GM19372 (cell line): ENCODE measurements around the gene NPPB.

Source experiments
- ATAC-seq: cut with Tn5 transposase; IDR thresholded peaks from one replicate; pipeline ENCODE4 v1.9.1; 2021; ENCODE audit warnings: mild to moderate bottlenecking, low read depth, moderate library complexity; ENCODE audit not compliant: unreplicated experiment

NPPB gene

DNA sequence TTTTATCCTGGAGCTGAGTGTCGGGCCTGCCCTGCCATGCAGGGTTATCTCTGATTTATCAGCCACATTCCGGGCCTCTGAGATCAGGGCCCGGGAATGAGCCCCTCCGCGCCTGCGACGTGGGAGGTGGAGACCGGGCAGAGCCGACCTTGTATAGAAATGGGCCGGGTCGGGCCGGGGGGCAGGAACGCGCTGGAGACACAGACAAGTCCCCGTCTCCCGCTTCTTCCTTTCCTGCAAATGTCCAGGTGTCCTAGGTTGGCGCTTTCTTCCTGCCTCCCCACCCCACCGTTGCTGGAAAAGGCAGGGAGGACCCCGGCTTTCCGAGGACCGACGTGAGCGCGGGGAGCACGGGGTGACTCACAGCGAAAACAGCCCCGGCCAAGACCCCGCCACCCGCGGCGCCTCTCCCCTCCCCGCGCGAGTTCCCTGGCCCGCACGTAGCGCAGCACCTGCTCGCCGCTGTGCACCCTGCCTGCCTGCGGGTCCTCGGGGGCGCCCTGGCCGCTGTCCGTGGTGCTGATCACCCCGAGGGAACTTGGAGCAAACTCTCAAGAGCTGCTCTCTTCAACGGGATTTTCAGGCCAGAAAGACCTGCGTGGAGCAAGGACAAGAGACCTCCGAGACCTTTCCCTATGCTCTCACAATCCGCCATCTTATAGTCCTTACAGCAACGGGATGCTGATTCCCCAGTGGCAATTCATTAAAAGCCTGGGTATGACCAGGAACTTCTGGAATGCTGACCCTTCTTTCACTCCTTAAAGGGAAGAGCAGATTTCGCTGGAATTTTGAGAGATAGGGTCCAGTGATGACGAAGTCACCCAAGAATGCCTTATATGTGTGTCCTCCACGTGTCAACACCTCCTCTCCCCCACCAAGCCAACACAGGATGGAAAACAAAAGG, 475 bp upstream of the NPPB start:
- ATAC-seq: no peak

- ATAC-seq: no peak
Observed at GRCh38 chr1:11858158-11858557, 587 bp downstream of the NPPB start.

GRCh38 chr1:11857164-11857851, 1.4 kb downstream of the NPPB start:
- ATAC-seq: no peak

DNA sequence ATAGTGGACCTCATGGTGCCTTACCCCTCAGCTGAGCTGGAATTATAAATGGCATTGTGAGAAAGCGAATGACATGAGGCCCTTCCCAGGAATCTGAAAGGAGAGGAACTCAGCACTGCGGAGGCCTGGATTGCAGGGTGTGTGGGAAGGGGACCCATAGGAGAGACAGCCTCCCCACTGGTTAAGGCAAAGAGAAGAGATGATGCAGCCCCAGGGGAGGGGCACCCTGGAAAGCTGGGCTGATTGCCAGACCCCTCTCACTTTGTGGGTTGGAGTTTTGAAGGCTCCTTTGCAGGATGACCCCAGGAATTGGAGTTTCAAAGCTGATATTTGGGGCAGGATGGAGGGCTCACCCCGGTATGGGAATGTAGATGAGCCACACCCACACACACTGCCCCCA, 2.0 kb downstream of the NPPB start:
- no peak for ATAC-seq

DNA sequence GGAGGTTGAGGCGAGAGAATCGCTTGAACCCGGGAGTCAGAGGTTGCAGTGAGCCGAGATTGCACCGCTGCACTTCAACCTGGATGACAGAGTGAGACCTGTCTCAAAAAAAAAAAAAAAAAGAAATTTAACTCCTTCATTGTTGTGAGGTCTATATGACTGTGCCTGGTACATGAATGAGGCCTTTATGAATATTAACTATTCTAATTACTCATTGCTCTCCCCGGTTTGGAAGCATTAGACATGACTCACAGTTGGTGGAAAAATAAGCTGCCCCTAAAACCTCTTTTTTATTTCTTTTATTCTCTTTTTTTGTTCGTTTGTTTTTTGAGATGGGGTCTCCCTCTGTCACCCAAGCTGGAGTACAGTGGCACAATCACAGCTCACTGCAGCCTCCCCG, 3.3 kb downstream of the NPPB start:
- no peak for ATAC-seq

- no peak for ATAC-seq
Observed at GRCh38 chr1:11854519-11854918, 4.2 kb downstream of the NPPB start.

DNA sequence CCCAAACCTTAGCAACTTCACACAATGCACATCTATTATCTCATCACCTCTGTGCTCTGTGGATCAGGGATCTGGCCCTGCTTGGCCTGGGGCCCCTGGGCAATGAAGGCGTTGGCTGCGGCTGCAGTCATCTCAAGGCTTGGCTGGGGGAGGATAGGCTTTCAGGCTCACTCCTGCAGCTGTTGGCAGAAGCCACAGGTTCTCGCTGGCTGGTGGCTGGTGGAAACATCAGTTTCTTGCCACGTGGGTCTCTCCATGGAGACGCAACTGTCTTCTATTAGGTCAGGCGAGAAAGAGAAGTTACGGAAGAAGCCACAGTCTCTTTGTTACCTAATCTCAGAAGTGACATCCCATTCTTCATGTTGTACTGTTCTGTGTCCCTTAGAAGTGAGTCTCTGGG, 7.6 kb downstream of the NPPB start:
- ATAC-seq: no peak

GRCh38 chr1:11850156-11850555, 8.6 kb downstream of the NPPB start:
- ATAC-seq: no peak

GRCh38 chr1:11848373-11848700, 10.4 kb downstream of the NPPB start:
- ATAC-seq: no peak

DNA sequence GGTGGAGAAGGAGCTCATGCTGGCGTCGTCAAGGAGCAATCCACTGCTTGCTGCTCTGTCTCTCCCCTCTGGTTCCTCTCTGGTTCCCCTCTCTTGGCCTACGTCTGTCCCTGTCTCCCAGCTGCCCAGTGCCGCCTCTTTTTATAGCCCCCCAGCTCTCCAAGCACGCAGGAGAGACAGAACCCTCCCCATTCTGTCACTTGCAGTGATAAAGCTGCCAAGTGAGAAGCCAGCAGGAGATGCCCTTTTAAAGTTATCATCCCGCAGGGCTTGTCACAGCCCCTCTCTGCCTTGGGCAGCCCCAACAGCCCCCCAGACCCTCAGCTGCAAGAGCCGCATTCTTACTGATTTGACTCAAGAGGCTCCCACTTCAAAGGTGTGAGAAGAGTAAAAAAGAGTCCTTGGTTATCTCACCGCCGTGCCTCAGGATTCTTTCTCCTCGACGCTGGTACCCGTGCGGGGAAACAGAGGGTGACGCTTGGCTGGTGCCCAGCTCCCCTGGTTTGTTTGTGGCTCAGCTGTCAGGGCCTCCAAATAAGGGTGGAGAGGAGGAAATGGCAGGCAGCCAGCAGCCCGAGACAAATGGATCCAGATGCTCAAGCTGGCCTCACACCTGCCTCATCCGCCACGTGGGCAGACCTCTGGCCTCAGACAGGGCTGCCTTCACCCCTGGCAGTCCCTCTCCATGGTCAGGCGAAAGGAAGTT, 10.9 kb downstream of the NPPB start, which contains the start of gene NPPA:
Gene NPPA (minus strand): TSS at position 117 of the 706 bp plus-strand sequence. CDS start 99 bp downstream, at position 18.
- ATAC-seq: no peak

- no peak for ATAC-seq
Observed at GRCh38 chr1:11845641-11846335, 13.0 kb downstream of the NPPB start.

DNA sequence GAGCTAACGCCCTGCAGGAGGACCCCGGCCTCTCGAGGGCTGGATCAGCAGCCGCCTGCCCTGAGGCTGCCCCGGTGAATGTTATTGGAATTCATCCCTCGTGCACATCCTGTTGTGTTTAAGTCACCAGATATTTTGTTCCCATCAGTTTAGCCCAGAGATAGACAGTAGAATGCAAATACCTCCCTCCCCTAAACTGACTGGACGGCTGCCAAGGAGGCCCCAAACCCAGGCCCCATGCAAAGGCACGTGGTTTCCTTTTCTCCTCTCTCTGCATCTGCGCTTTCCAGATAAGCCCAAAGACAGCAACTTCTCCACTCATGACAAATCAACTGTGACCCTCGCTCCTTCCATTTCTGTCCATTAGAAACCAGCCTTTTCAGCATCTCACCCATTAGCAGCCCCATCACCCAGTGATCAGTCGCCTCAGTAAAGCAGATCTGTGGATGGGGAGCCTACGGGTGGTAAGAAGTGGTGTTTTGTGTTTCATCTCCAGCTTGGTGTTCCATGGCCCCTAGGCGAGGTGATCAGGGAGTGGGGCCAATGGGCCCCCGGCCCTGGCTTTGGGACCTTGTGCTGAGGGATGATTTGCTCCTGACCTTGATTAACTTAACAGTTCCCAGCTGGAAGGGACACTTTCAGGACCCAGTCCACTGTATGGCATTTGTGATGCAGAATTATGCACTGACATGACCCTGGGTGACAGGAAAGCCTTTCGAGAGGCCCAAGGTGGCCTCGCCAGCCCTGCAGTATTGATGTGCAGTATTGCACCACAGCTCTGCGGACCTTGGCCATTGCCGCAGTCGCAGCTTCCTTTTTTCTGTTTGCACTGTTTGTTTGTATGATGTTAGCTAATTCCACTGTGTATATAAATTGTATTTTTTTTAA, 16.3 kb downstream of the NPPB start:
- no peak for ATAC-seq

DNA sequence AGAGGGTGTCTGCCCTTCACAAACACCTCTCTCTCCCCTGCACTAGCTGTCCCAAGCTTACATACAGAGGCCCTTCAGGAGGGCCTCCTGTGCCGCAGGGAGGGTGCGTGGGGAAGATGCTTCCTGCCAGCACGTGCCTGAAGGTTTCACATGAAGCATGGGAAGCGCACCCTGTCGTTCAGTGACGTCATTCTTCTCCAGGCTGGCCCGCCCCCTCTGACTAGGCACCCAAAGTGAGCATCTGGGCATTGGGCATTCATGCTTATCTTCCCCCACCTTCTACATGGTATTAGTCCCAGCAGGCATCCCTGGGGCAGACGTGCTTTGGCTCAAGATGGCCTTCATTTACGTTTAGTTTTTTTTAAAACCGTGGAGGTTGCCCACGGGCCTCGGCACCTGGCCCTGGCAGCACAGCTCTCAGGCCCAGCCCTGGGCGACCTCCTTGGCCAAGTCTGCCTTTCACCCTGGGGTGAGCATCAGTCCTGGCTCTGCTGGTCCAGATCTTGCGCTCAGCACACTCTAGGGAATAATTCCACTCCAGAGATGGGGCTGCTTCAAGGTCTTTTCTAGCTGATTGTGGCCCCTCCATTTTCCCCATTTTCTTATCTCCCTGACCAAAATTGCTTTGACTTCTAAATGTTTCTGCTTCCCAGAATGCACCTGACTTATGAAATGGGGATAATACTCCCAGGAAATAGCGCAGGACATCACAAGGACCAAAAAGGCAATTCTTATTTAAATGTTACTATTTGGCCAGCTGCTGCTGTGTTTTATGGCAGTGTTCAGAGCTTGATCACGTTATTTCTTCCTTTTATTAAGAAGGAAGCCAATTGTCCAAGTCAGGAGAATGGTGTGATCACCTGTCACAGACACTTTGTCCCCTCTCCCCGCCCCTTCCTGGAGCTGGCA, 17.2 kb downstream of the NPPB start:
- no peak for ATAC-seq

DNA sequence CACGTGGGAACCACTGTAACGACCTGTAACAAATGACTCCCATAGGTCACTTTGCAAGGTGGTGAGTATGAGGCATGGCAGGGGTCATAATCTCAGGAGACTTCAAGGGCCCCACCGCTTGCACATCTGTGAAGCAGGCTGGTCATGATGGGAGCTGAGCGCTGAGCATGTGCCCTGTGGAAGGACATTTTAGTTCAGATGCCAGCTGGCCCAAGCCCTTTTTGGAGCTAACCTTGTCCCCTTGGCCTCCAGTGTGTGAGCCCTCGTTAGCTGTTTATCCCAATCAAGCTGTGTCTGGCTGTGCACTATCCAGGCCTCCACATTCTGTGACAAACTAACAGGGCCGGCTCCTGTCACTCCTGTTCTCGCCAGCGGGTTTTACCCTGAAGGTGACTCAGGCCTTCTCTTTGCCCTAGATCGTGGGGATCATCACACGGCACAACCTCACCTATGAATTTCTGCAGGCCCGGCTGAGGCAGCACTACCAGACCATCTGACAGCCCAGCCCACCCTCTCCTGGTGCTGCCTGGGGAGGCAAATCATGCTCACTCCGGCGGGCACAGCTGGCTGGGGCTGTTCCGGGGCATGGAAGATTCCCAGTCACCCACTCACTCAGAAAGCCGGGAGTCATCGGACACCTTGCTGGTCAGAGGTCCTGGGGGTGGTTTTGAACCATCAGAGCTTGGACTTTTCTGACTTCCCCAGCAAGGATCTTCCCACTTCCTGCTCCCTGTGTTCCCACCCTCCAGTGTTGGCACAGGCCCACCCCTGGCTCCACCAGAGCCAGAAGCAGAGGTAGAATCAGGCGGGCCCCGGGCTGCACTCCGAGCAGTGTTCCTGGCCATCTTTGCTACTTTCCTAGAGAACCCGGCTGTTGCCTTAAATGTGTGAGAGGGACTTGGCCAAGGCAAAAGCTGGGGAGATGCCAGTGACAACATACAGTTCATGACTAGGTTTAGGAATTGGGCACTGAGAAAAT, 18.7 kb downstream of the NPPB start:
- ATAC-seq: no peak

GRCh38 chr1:11838349-11839272, 20.1 kb downstream of the NPPB start:
- no peak for ATAC-seq

GRCh38 chr1:11837767-11838348, 20.9 kb downstream of the NPPB start:
- ATAC-seq: no peak
